Smooth muscle cell (in vitro differentiated cells): ENCODE data around the gene PARVA. TPM values are rescaled to one million over a fixed set of nuclear protein-coding genes. Genes with fewer than 3 reads are reported as not detected.
A peak's percentile ranks its signal among the peaks of the same experiment; 100 is the strongest.
"Not testable (repeated sequence)": the region's sequence is repeated elsewhere in the genome, so short reads cannot be mapped to it uniquely, and the experiment has no call there.

Experiments used
- DNase-seq: peaks from one replicate; lab custom pipeline; 2025; ENCODE audit not compliant: unreplicated experiment; lab: John Stamatoyannopoulos, UW
- H2AFZ ChIP-seq: fragments of 200-600 bp; sonication (generic); 2 replicates; pipeline ENCODE4 v1.6.0; 2016; ENCODE audit warnings: antibody characterized with exemption, low read depth, mild to moderate bottlenecking
- H3F3A ChIP-seq: fragments of 200-600 bp; sonication (generic); 2 replicates; pipeline ENCODE4 v1.6.0; 2017; ENCODE audit warnings: antibody characterized with exemption, low read depth
- H3K27ac ChIP-seq: fragments of 200-600 bp; sonication (generic); 2 replicates; pipeline ENCODE4 v1.5.1; 2016; ENCODE audit warnings: low read depth, mild to moderate bottlenecking
- H3K27me3 ChIP-seq: fragments of 200-600 bp; sonication (generic); 2 replicates; pipeline ENCODE4 v1.6.1; 2016; ENCODE audit warnings: low read depth, mild to moderate bottlenecking
- H3K36me3 ChIP-seq: fragments of 200-600 bp; sonication (generic); 2 replicates; pipeline ENCODE4 v1.5.1; 2016; ENCODE audit warnings: low read depth
- H3K4me1 ChIP-seq: fragments of 200-600 bp; sonication (generic); 2 replicates; pipeline ENCODE4 v1.5.1; 2016; ENCODE audit warnings: low read depth
- H3K4me2 ChIP-seq: fragments of 200-600 bp; sonication (generic); 2 replicates; pipeline ENCODE4 v1.6.0; 2016; ENCODE audit warnings: mild to moderate bottlenecking
- H3K4me3 ChIP-seq: fragments of 200-600 bp; sonication (generic); 2 replicates; pipeline ENCODE4 v1.5.1; 2016; ENCODE audit warnings: mild to moderate bottlenecking
- H3K79me2 ChIP-seq: fragments of 200-600 bp; sonication (generic); 2 replicates; pipeline ENCODE4 v1.6.0; 2016; ENCODE audit warnings: low read depth, mild to moderate bottlenecking
- H3K9ac ChIP-seq: fragments of 200-600 bp; sonication (generic); 2 replicates; pipeline ENCODE4 v1.6.0; 2016; ENCODE audit warnings: low read depth
- H3K9me3 ChIP-seq: fragments of 200-600 bp; sonication (generic); replicated peaks from 2 replicates; pipeline ENCODE4 v1.5.1; 2016; ENCODE audit warnings: low read depth
- H4K20me1 ChIP-seq: fragments of 200-600 bp; sonication (generic); 2 replicates; pipeline ENCODE4 v1.6.0; 2016; ENCODE audit warnings: low read depth
- WGBS: methylation state at CpG from one replicate; pipeline ENCODE4 v1.1.7; 2016; ENCODE audit warnings: low lambda C conversion rate; 5-methylcytosine and 5-hydroxymethylcytosine counted together
- polyA plus RNA-seq: library from polyadenylated mRNA; unstranded; fragments of >200 nt; fragmentation: Nextera tagmentation; extraction: Ambion mirVana; gene quantifications from 2 replicates; pipeline ENCODE4 v1.2.1, GENCODE V29; 2016
- total RNA-seq: library from RNA; depleted of rRNA; stranded (reverse); fragments of >200 nt; gene quantifications from 2 replicates; pipeline ENCODE4 v1.2.3, GENCODE V29; 2014
- TF ChIP-seq, protein P1 (sequence below): fragments of 200-600 bp; sonication (generic); IDR thresholded peaks from 2 replicates; pipeline ENCODE4 v1.5.1; 2017; ENCODE audit warnings: borderline replicate concordance, mild to moderate bottlenecking, antibody characterized with exemption; ENCODE audit not compliant: insufficient read depth, poor library complexity, severe bottlenecking

The PARVA gene
- total and polyA plus RNA-seq, 2 experiments from 2014 or later = 73.9 to 99.4 TPM

GRCh38 chr11:12363373-12363772 is 14.0 kb upstream of the PARVA start:
- Histone ChIP-seq H3K27me3 (no peaks in the 10 kb centered on the region), H3K4me2 (no peak overlapping the region), H3K27ac (no peak overlapping the region), H3K9me3 (no peaks in the 10 kb centered on the region), H3F3A (peaks cover 4% of the 10 kb centered on the region), H3K9ac (no peak overlapping the region), H3K79me2 (no peaks in the 10 kb centered on the region), H2AFZ (no peak overlapping the region), H4K20me1 (no peaks in the 10 kb centered on the region), H3K4me1 (no peaks in the 10 kb centered on the region), H3K4me3 (no peak overlapping the region), H3K36me3 (no peaks in the 10 kb centered on the region)
- TF ChIP-seq, protein P1, sequence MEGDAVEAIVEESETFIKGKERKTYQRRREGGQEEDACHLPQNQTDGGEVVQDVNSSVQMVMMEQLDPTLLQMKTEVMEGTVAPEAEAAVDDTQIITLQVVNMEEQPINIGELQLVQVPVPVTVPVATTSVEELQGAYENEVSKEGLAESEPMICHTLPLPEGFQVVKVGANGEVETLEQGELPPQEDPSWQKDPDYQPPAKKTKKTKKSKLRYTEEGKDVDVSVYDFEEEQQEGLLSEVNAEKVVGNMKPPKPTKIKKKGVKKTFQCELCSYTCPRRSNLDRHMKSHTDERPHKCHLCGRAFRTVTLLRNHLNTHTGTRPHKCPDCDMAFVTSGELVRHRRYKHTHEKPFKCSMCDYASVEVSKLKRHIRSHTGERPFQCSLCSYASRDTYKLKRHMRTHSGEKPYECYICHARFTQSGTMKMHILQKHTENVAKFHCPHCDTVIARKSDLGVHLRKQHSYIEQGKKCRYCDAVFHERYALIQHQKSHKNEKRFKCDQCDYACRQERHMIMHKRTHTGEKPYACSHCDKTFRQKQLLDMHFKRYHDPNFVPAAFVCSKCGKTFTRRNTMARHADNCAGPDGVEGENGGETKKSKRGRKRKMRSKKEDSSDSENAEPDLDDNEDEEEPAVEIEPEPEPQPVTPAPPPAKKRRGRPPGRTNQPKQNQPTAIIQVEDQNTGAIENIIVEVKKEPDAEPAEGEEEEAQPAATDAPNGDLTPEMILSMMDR = no peak
- DNase-seq = no peak
- WGBS = 92% methylated on average over 1 of the region's 1 CpG

DNA sequence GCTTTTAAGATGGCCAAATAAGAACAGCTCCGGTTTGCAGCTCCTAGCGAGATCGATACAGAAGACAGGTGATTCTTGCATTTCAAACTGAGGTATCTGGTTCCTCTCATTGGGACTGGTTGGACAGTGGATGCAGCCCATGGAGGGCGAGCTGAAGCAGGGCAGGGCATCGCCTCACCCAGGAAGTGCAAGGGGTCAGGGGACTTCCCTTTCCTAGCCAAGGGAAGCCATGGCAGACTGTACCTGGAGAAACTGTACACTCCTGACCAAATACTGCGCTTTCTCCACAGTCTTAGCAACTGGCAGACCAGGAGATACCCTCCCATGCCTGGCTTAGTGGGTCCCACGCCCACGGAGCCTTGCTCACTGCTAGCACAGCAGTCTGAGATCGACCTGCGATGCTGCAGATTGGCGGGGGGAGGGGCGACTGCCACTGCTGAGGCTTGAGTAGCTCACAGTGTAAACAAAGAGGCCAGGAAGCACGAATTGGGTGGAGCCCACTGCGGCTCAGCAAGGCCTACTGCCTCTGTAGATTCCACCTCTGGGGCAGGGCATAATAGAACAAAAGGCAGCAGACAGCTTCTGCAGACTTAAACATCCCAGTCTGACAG is 11.3 kb upstream of the PARVA start:
- H3K4me1 ChIP-seq, H3K27ac ChIP-seq, H3K9me3 ChIP-seq, H3F3A ChIP-seq, H3K9ac ChIP-seq, DNase-seq, H3K4me2 ChIP-seq, H4K20me1 ChIP-seq, H3K36me3 ChIP-seq, H3K4me3 ChIP-seq, H2AFZ ChIP-seq, H3K27me3 ChIP-seq, H3K79me2 ChIP-seq: not testable (repeated sequence)
- WGBS = 51% methylated on average over 14 of the region's 14 CpGs

DNA sequence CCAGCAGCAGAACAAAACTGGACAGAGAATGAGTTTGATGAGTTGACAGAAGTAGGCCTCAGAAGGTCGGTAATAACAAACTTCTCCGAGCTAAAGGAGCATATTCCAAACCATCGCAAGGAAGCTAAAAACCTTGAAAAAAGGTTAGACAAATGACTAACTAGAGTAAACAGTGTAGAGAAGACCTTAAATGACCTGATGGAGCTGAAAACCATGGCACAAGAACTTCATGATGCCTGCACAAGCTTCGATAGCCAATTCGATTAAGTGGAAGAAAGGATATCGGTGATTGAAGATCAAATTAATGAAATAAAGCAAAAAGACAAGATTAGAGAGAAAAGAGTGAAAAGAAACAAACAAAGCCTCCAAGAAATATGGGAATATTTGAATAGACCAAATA is 10.3 kb upstream of the PARVA start:
- not testable (repeated sequence) for H3K27ac ChIP-seq, H3K27me3 ChIP-seq
- 96% methylated on average over 6 of the region's 6 CpGs for WGBS

GRCh38 chr11:12372111-12372510 is 5.3 kb upstream of the PARVA start:
- WGBS = 7% methylated on average over 1 of the region's 1 CpG
- TF ChIP-seq, protein P1 = no peak
- H3K4me2 ChIP-seq = no peak overlapping the region

More for the DNA sequence above, 10.3 kb upstream of the PARVA start:
- not testable (repeated sequence) for H3F3A ChIP-seq, H2AFZ ChIP-seq, H3K4me2 ChIP-seq, DNase-seq, H3K9ac ChIP-seq, H3K9me3 ChIP-seq, H4K20me1 ChIP-seq, H3K36me3 ChIP-seq, H3K4me1 ChIP-seq, H3K4me3 ChIP-seq, H3K79me2 ChIP-seq

DNA sequence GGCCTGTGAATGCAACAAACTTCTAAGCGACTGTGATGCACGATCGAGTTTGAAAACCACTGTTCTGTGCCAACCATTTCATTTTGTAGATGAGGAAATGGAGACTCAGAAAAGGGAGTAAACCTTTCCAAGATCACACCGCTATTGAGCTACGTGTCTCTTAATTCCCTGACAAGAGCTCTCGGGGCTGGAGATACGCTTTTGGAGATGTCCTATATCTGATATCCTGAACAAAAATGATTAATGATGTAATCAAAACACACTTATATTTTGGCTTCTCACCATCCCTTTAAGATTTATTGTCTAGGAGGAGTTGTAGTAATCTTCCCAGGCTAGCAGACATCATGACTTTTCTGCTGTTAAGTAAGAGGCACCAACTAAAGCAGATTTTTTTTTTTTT is 1.7 kb upstream of the PARVA start:
- no peak overlapping the region for H3K4me2 ChIP-seq
- no peak overlapping the region for H2AFZ ChIP-seq
- no peaks in the 10 kb centered on the region for H3K27me3 ChIP-seq
- no peak for DNase-seq
- peak overlapping the region; percentile 98 for H3K27ac ChIP-seq
- peaks cover 35% of the 10 kb centered on the region for H3F3A ChIP-seq
- TF ChIP-seq, protein P1 = no peak
- H3K9me3 ChIP-seq = no peaks in the 10 kb centered on the region
- peaks cover 27% of the 10 kb centered on the region for H3K79me2 ChIP-seq
- no peak overlapping the region for H3K9ac ChIP-seq
- WGBS = 76% methylated on average over 7 of the region's 7 CpGs
- peaks cover 16% of the 10 kb centered on the region for H3K4me1 ChIP-seq
- peaks cover 22% of the 10 kb centered on the region for H4K20me1 ChIP-seq
- no peaks in the 10 kb centered on the region for H3K36me3 ChIP-seq
- H3K4me3 ChIP-seq = no peak overlapping the region

More at GRCh38 chr11:12372111-12372510, 5.3 kb upstream of the PARVA start:
- Histone ChIP-seq H2AFZ (no peak overlapping the region), H3K36me3 (no peaks in the 10 kb centered on the region), H3K27me3 (no peaks in the 10 kb centered on the region), H3K4me1 (peaks cover 8% of the 10 kb centered on the region), H3K27ac (no peak overlapping the region), H3K79me2 (no peaks in the 10 kb centered on the region), H4K20me1 (no peaks in the 10 kb centered on the region), H3K9me3 (no peaks in the 10 kb centered on the region), H3K9ac (no peak overlapping the region), H3K4me3 (no peak overlapping the region), H3F3A (peaks cover 11% of the 10 kb centered on the region)
- DNase-seq = no peak
